SK-N-SH treated with all-trans-retinoic acid at 6 μM for 48 hours (cell line): ENCODE measurements around the gene TP53.

ENCODE experiments used
- ATAC-seq: fragments of 200-7000 bp; cut with Tn5 transposase; 3 replicates; pipeline ENCODE4 v1.9.1; 2020; ENCODE audit warnings: mild to moderate bottlenecking, moderate library complexity
- ARNTL ChIP-seq: fragments of 450-650 bp; formaldehyde crosslinking; IDR thresholded peaks from 2 replicates; pipeline ENCODE4 v1.5.0; 2020; ENCODE audit warnings: low read depth, mild to moderate bottlenecking, moderate library complexity, borderline replicate concordance
- CREB5 ChIP-seq: fragments of 250-450 bp; sonication (Bioruptor Pico); IDR thresholded peaks from 2 replicates; pipeline ENCODE4 v1.5.1; 2020; ENCODE audit warnings: low read depth, mild to moderate bottlenecking, moderate library complexity
- CSDC2 ChIP-seq: fragments of 250-450 bp; sonication (Bioruptor Pico); IDR thresholded peaks from 2 replicates; pipeline ENCODE4 v1.5.0; 2020; ENCODE audit warnings: mild to moderate bottlenecking, moderate library complexity
- CSRNP3 ChIP-seq: fragments of 250-450 bp; sonication (Bioruptor Pico); IDR thresholded peaks from 2 replicates; pipeline ENCODE4 v1.5.1; 2021; ENCODE audit warnings: mild to moderate bottlenecking, moderate library complexity
- ESRRG ChIP-seq: fragments of 250-450 bp; sonication (Bioruptor Pico); IDR thresholded peaks from 2 replicates; pipeline ENCODE4 v1.6.1; 2021; ENCODE audit warnings: mild to moderate bottlenecking
- GLIS3 ChIP-seq: fragments of 250-450 bp; sonication (Bioruptor Pico); IDR thresholded peaks from 2 replicates; pipeline ENCODE4 v1.5.0; 2020; ENCODE audit warnings: mild to moderate bottlenecking, moderate library complexity
- ISL1 ChIP-seq: fragments of 250-450 bp; sonication (Bioruptor Pico); IDR thresholded peaks from 2 replicates; pipeline ENCODE4 v2.1.2; 2022; ENCODE audit warnings: mild to moderate bottlenecking, moderate library complexity
- PATZ1 ChIP-seq: fragments of 250-450 bp; sonication (Bioruptor Pico); IDR thresholded peaks from 2 replicates; pipeline ENCODE4 v1.8.0; 2020; ENCODE audit warnings: mild to moderate bottlenecking, moderate library complexity, borderline replicate concordance
- POU6F1 ChIP-seq: fragments of 250-450 bp; sonication (Bioruptor Pico); IDR thresholded peaks from 2 replicates; pipeline ENCODE4 v1.8.0; 2021; ENCODE audit warnings: low read depth, mild to moderate bottlenecking, moderate library complexity, borderline replicate concordance
- PPARA ChIP-seq: fragments of 250-450 bp; sonication (Bioruptor Pico); IDR thresholded peaks from 2 replicates; pipeline ENCODE4 v1.5.0; 2020; ENCODE audit warnings: mild to moderate bottlenecking, borderline replicate concordance
- RARB ChIP-seq: fragments of 250-450 bp; sonication (Bioruptor Pico); IDR thresholded peaks from 2 replicates; pipeline ENCODE4 v1.8.0; 2021; ENCODE audit warnings: mild to moderate bottlenecking, moderate library complexity
- TOX ChIP-seq: fragments of 250-450 bp; sonication (Bioruptor Pico); IDR thresholded peaks from 2 replicates; pipeline ENCODE4 v1.8.0; 2021; ENCODE audit warnings: mild to moderate bottlenecking, moderate library complexity, borderline replicate concordance
- TSHZ2 ChIP-seq: fragments of 250-450 bp; sonication (Bioruptor Pico); IDR thresholded peaks from 2 replicates; pipeline ENCODE4 v1.5.0; 2020; ENCODE audit warnings: mild to moderate bottlenecking, moderate library complexity
- ZFP3 ChIP-seq: fragments of 250-450 bp; sonication (Bioruptor Pico); IDR thresholded peaks from 2 replicates; pipeline ENCODE4 v1.5.0; 2020; ENCODE audit warnings: mild to moderate bottlenecking, moderate library complexity
- ZFP30 ChIP-seq: fragments of 450-650 bp; formaldehyde crosslinking; IDR thresholded peaks from 2 replicates; pipeline ENCODE4 v1.5.0; 2022; ENCODE audit warnings: mild to moderate bottlenecking, moderate library complexity
- ZNF70 ChIP-seq: fragments of 450-650 bp; formaldehyde crosslinking; IDR thresholded peaks from 2 replicates; pipeline ENCODE4 v1.5.0; 2020; ENCODE audit warnings: mild to moderate bottlenecking, moderate library complexity
- ZNF8 ChIP-seq: fragments of 450-650 bp; formaldehyde crosslinking; IDR thresholded peaks from 2 replicates; pipeline ENCODE4 v1.5.0; 2020; ENCODE audit warnings: mild to moderate bottlenecking, moderate library complexity

TP53 gene

GRCh38 chr17:7709031-7709430 lies 21.7 kb upstream of the TP53 start:
- no peak for TF ChIP-seq RARB (CRISPR knock-in tag)
- no peak for TF ChIP-seq ISL1 (CRISPR knock-in tag)
- no peak for TF ChIP-seq TSHZ2
- TF ChIP-seq CSRNP3, result no peak
- TF ChIP-seq CSDC2 (CRISPR knock-in tag), result no peak
- TF ChIP-seq CREB5 (CRISPR knock-in tag), result no peak
- TF ChIP-seq ARNTL (CRISPR knock-in tag), result no peak
- TF ChIP-seq ZFP30, result no peak
- TF ChIP-seq ZNF70 (CRISPR knock-in tag), result no peak
- TF ChIP-seq ZNF8 (CRISPR knock-in tag), result no peak
- no peak for TF ChIP-seq GLIS3 (CRISPR knock-in tag)
- TF ChIP-seq, all 23 proteins: peak for 0
- ATAC-seq, result no peak

GRCh38 chr17:7707858-7708750 lies 20.8 kb upstream of the TP53 start:
- TF ChIP-seq POU6F1 (no peak), ZFP3 (CRISPR knock-in tag) (no peak), PATZ1 (CRISPR knock-in tag) (no peak), TSHZ2 (no peak), ESRRG (no peak), PPARA (CRISPR knock-in tag) (no peak), ZFP30 (no peak), GLIS3 (CRISPR knock-in tag) (no peak), TOX (CRISPR knock-in tag) (no peak), CSRNP3 (no peak), ZNF8 (CRISPR knock-in tag) (no peak), ARNTL (CRISPR knock-in tag) (no peak)
- no peak for ATAC-seq
